Prostate gland (tissue), 2 donors: ENCODE results near the gene MAFB.

Experiments
- CTCF ChIP-seq, 4 experiments: fragments of 200-600 bp in 2 of 4; fragments of 450-650 bp in 2 of 4; sonication (generic) in 2 of 4; IDR thresholded peaks; 1 replicate in 3 of 4; 2 replicates in 1 of 4; pipeline ENCODE4 v1.5.1; 2016 to 2019; ENCODE audit warnings: antibody characterized with exemption in 4 of 4, mild to moderate bottlenecking in 2 of 4, moderate library complexity in 2 of 4
- POLR2A ChIP-seq: fragments of 450-650 bp; IDR thresholded peaks from one replicate; pipeline ENCODE4 v1.6.1; 2016; ENCODE audit warnings: antibody characterized with exemption, mild to moderate bottlenecking
- POLR2AphosphoS5 ChIP-seq: sonication (generic); formaldehyde crosslinking; IDR thresholded peaks from one replicate; pipeline ENCODE4 v1.6.1; 2017; ENCODE audit warnings: antibody characterized with exemption

GRCh38 chr20:40704828-40705227 lies 15.8 kb upstream of the MAFB start:
- TF ChIP-seq CTCF (IDR thresholded peaks at IDR 0.05) (no peak), POLR2AphosphoS5 (no peak), POLR2A (no peak)
